IMR-90 (cell line): Measurements from ENCODE around the gene ADGRV1. TPM values are rescaled to one million over a fixed set of nuclear protein-coding genes. Genes with fewer than 3 reads are reported as not detected.
A peak's percentile ranks its signal among the peaks of the same experiment; 100 is the strongest.

Source experiments
- ATAC-seq: fragments of 200-7000 bp; cut with Tn5 transposase; 2 replicates; pipeline ENCODE4 v1.9.1; 2020; ENCODE audit warnings: low read depth, mild to moderate bottlenecking, moderate library complexity
- BruUV-seq: library from RNA; stranded (reverse); fragments of 400-500 nt; replicated peaks from 2 replicates; lab custom pipeline; 2021; lab: Mats Ljungman, UMichigan
- CTCF ChIA-PET: fragments of 300-600 bp; formaldehyde crosslinking; extraction: SDS; loops from one replicate; lab custom pipeline; 2021; ENCODE audit warnings: antibody characterized with exemption; lab: Yijun Ruan, JAX
- POLR2A ChIA-PET: fragments of 300-600 bp; sonication (Branson Sonifier 250); formaldehyde crosslinking; loops from one replicate; lab custom pipeline; 2022; ENCODE audit warnings: antibody characterized with exemption; ENCODE audit not compliant: unreplicated experiment; lab: Charles Lee
- DNase-seq: peaks from one replicate; pipeline ENCODE4 v3.0.0; 2013
- H2AFZ ChIP-seq: replicated peaks from 2 replicates; pipeline ENCODE3; 2013; ENCODE audit warnings: low read length, mild to moderate bottlenecking; ENCODE audit not compliant: poor library complexity
- H2AK5ac ChIP-seq: 2 replicates; pipeline ENCODE4 v1.6.1; 2013; ENCODE audit warnings: low read depth, low read length, inconsistent platforms
- H2AK9ac ChIP-seq: replicated peaks from 2 replicates; pipeline ENCODE3; 2013; ENCODE audit warnings: mild to moderate bottlenecking, low read depth, low read length, moderate library complexity; ENCODE audit not compliant: poor library complexity
- H2BK120ac ChIP-seq: 2 replicates; pipeline ENCODE4 v1.6.1; 2013; ENCODE audit warnings: low read depth, low read length, inconsistent platforms
- H2BK15ac ChIP-seq: 3 replicates; pipeline ENCODE4 v1.6.1; 2013; ENCODE audit warnings: low read depth, low read length, inconsistent platforms
- H2BK20ac ChIP-seq: 2 replicates; pipeline ENCODE4 v1.6.1; 2013; ENCODE audit warnings: low read depth, mild to moderate bottlenecking, inconsistent platforms, low read length, moderate library complexity
- H2BK5ac ChIP-seq: 2 replicates; pipeline ENCODE4 v1.6.1; 2013; ENCODE audit warnings: mild to moderate bottlenecking, low read depth, low read length, inconsistent platforms; ENCODE audit not compliant: poor library complexity, severe bottlenecking
- H3K14ac ChIP-seq: replicated peaks from 2 replicates; pipeline ENCODE4 v1.6.1; 2013; ENCODE audit warnings: low read depth, low read length, inconsistent platforms
- H3K18ac ChIP-seq: 2 replicates; pipeline ENCODE4 v1.6.1; 2013; ENCODE audit warnings: low read depth, low read length, control low read depth
- H3K23ac ChIP-seq: 2 replicates; pipeline ENCODE4 v1.6.1; 2013; ENCODE audit warnings: low read depth, low read length, inconsistent platforms
- H3K27ac ChIP-seq: 2 replicates; pipeline ENCODE4 v1.5.1; 2013; ENCODE audit warnings: mild to moderate bottlenecking, control low read depth, low read length; ENCODE audit not compliant: insufficient read depth
- H3K27me3 ChIP-seq: 2 replicates; pipeline ENCODE4 v1.6.1; 2013; ENCODE audit warnings: low read length; ENCODE audit not compliant: control insufficient read depth, insufficient read depth
- H3K36me3 ChIP-seq: 2 replicates; pipeline ENCODE4 v1.6.1; 2013; ENCODE audit warnings: low read length, mixed read lengths; ENCODE audit not compliant: control insufficient read depth, insufficient read depth
- H3K4ac ChIP-seq: 2 replicates; pipeline ENCODE4 v1.6.1; 2013; ENCODE audit warnings: low read depth, low read length, inconsistent platforms
- H3K4me1 ChIP-seq: 2 replicates; pipeline ENCODE4 v1.6.1; 2013; ENCODE audit warnings: low read length, mixed read lengths; ENCODE audit not compliant: control insufficient read depth, insufficient read depth
- H3K4me2 ChIP-seq: 2 replicates; pipeline ENCODE4 v1.6.1; 2013; ENCODE audit warnings: low read depth, mild to moderate bottlenecking, control low read depth, low read length, moderate library complexity
- H3K4me3 ChIP-seq: 2 replicates; pipeline ENCODE4 v1.5.1; 2013; ENCODE audit warnings: low read depth, mild to moderate bottlenecking, control low read depth, low read length, moderate library complexity; ENCODE audit not compliant: insufficient read depth
- H3K56ac ChIP-seq: 2 replicates; pipeline ENCODE4 v1.6.1; 2013; ENCODE audit warnings: low read length, inconsistent platforms; ENCODE audit not compliant: insufficient read depth; ENCODE audit errors: extremely low read depth
- H3K79me1 ChIP-seq, 2 experiments: 2 replicates each; pipeline ENCODE4 v1.6.1; 2013; ENCODE audit warnings: low read length in 2 of 2, inconsistent platforms in 1 of 2, low read depth in 1 of 2
- H3K9ac ChIP-seq: 2 replicates; pipeline ENCODE4 v1.6.1; 2013; ENCODE audit warnings: low read depth, low read length, control low read depth
- H3K9me1 ChIP-seq: 2 replicates; pipeline ENCODE4 v1.6.1; 2013; ENCODE audit warnings: low read length, inconsistent platforms; ENCODE audit not compliant: insufficient read depth
- H3K9me3 ChIP-seq: 2 replicates; pipeline ENCODE4 v1.6.1; 2013; ENCODE audit warnings: low read length; ENCODE audit not compliant: control insufficient read depth, insufficient read depth
- H4K20me1 ChIP-seq: 2 replicates; pipeline ENCODE4 v1.6.1; 2013; ENCODE audit warnings: low read length, inconsistent platforms; ENCODE audit not compliant: insufficient read depth
- H4K5ac ChIP-seq: 2 replicates; pipeline ENCODE4 v1.6.1; 2013; ENCODE audit warnings: mild to moderate bottlenecking, low read depth, low read length, control low read depth
- H4K8ac ChIP-seq, 2 experiments: 2 replicates each; pipeline ENCODE4 v1.6.1; 2013; ENCODE audit warnings: low read depth in 2 of 2, low read length in 2 of 2, control low read depth in 1 of 2, inconsistent platforms in 1 of 2
- H4K91ac ChIP-seq: 2 replicates; pipeline ENCODE4 v1.6.1; 2013; ENCODE audit warnings: low read depth, low read length, inconsistent platforms; ENCODE audit not compliant: insufficient read depth
- BHLHE40 ChIP-seq: fragments of 150-350 bp; IDR thresholded peaks from 2 replicates; pipeline ENCODE4 v1.6.1; 2016; ENCODE audit warnings: mild to moderate bottlenecking, low read depth, low read length
- CEBPB ChIP-seq: IDR thresholded peaks from 2 replicates; pipeline ENCODE4 v1.6.1; 2012; ENCODE audit warnings: low read depth, low read length, improper control_type of control experiment
- CHD1 ChIP-seq: IDR thresholded peaks from 2 replicates; pipeline ENCODE4 v1.6.1; 2012; ENCODE audit warnings: low read depth, low read length, improper control_type of control experiment
- MAFK ChIP-seq: IDR thresholded peaks from 2 replicates; pipeline ENCODE4 v1.6.1; 2012; ENCODE audit warnings: low read depth, low read length, improper control_type of control experiment
- NFE2L2 ChIP-seq: fragments of 150-350 bp; IDR thresholded peaks from 2 replicates; pipeline ENCODE4 v1.6.1; 2016; ENCODE audit warnings: low read depth, mild to moderate bottlenecking, low read length
- RFX5 ChIP-seq: IDR thresholded peaks from 2 replicates; pipeline ENCODE4 v1.8.0; 2012; ENCODE audit warnings: low read depth, mild to moderate bottlenecking, low read length, moderate library complexity
- WGBS, 2 experiments: methylation state at CpG; one replicate each; pipeline versions ENCODE4 v1.1.5 to v1.1.7; 2013; ENCODE audit warnings: missing lambda C conversion rate in 2 of 2; ENCODE audit not compliant: insufficient read length in 1 of 2; ENCODE audit errors: extremely low coverage in 2 of 2; 5-methylcytosine and 5-hydroxymethylcytosine counted together
- dilution Hi-C: fragments of 300-500 bp; cut with HindIII; formaldehyde crosslinking; loops from one replicate; pipeline ENCODE4 v1.14.3; 2018; ENCODE audit warnings: low sequenced_read_pairs; ENCODE audit not compliant: unreplicated experiment
- in situ Hi-C: fragments of 300-500 bp; cut with MboI; formaldehyde crosslinking; loops from 3 replicates; pipeline ENCODE4 v1.14.3; 2019; ENCODE audit warnings: low sequenced_read_pairs, inconsistent platforms, mixed read lengths
- intact Hi-C: fragments of 100-400 bp; cut with micrococcal nuclease; formaldehyde crosslinking; loops from 2 replicates; pipeline ENCODE4 v1.10.0; 2022
- polyA plus RNA-seq, 3 experiments: library from polyadenylated mRNA; depleted of rRNA; stranded (reverse); fragments of >200 nt; gene quantifications; 2 replicates each; pipeline ENCODE4 v1.2.3, GENCODE V29; 2012; ENCODE audit warnings: low replicate concordance in 1 of 3
- total RNA-seq: library from RNA; depleted of rRNA; stranded (reverse); fragments of >200 nt; gene quantifications from 2 replicates; pipeline ENCODE4 v1.2.3, GENCODE V29; 2012

ADGRV1 gene
- total and polyA plus RNA-seq, 2 of the 4 experiments (the other 2 are of a cell fraction), result under 0.01 TPM; not detected in 1

DNA sequence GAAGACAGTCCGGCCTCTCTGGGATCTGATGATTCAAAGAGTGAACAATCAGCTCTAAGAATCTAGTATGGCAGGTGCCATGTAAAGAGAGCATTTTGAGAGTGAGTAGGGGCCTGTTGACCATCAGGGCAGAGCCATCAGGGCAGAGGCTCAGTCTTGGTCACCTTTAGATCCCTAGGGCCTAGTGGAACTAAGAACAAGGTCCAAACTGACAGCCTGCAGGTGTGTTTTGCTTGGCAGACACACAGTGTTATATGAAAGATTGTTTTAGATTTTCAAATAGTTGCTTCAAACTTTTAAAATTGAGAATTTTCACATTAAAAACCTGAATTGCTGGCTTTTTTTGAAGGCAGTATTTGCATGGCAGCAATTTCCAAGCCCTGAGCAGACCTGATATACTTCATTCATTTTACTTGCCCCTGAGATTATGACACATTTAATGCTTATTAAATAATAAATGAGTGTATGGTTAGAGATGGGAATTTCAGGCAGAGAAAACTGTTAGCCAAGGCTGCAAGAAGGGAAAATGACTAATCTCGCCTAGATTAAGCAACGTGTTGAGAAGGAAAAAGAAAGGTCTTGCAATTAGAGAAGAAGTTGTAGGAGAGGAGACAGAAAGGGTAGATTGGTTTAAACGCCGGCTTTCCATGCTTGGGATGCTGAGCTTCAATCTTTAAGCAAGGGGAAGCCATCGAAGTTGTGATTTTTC, 544.9 kb downstream of the ADGRV1 start:
- H4K8ac ChIP-seq, result no peak overlapping the region
- BruUV-seq, result no TSS peak
- TF ChIP-seq CEBPB, result peak; percentile 65
- TF ChIP-seq MAFK, result no peak
- no peak for TF ChIP-seq RFX5
- no peak for TF ChIP-seq NFE2L2
- TF ChIP-seq BHLHE40, result no peak
- TF ChIP-seq CHD1, result no peak
- no peaks in the 10 kb centered on the region for H4K20me1 ChIP-seq
- no peak overlapping the region for H2BK5ac ChIP-seq
- H3K27ac ChIP-seq, result no peak overlapping the region
- peak overlapping the region; percentile 51 for H3K4ac ChIP-seq
- H3K9ac ChIP-seq, result no peak overlapping the region
- H3K56ac ChIP-seq, result no peak overlapping the region
- no peaks in the 10 kb centered on the region for H3K4me1 ChIP-seq
- H2BK20ac ChIP-seq, result no peak overlapping the region
- ATAC-seq (no peak), DNase-seq (peak; percentile 26)
- no peaks in the 10 kb centered on the region for H3K9me1 ChIP-seq
- H3K79me1 ChIP-seq, result no peaks in the 10 kb centered on the region
- no peak overlapping the region for H3K4me3 ChIP-seq
- 91% methylated on average over 5 of the region's 6 CpGs; no CpG with 5 or more reads in 1 of the 2 experiments for WGBS, 2 experiments
- no peak overlapping the region for H4K91ac ChIP-seq
- ChIA-PET CTCF (interaction anchor here (0.6 to 3.8 kb wide), 3 partner anchors 57 to 281 kb away, joined by 3 to 20 read pairs (median 5); partner anchors contain the start of gene ARRDC3), POLR2A (interaction anchor here (1.5 kb wide), 1 partner anchor 280 kb away, joined by 5 read pairs; the partner anchor contains the start of gene ARRDC3)
- H3K4me2 ChIP-seq, result no peak overlapping the region
- H3K36me3 ChIP-seq, result no peaks in the 10 kb centered on the region
- no peaks in the 10 kb centered on the region for H3K27me3 ChIP-seq
- peak overlapping the region; percentile 27; the same call in 1 of the 2 replicates for H2BK120ac ChIP-seq
- peak overlapping the region; percentile 43; the same call in 1 of the 2 replicates for H3K18ac ChIP-seq
- H4K5ac ChIP-seq, result no peak overlapping the region
- no peak overlapping the region for H3K14ac ChIP-seq
- in situ Hi-C loops (loop anchor here (10.0 kb wide), 1 partner anchor 169 kb away; no protein-coding TSS in a partner anchor), dilution Hi-C loops (no loop called here), intact Hi-C loops (loop anchor here (2.0 to 5.0 kb wide), 2 partner anchors 177 to 236 kb away; no protein-coding TSS in a partner anchor)
- H2BK15ac ChIP-seq, result no peak overlapping the region
- no peak overlapping the region for H2AK5ac ChIP-seq
- no peak overlapping the region for H3K23ac ChIP-seq
- no peak overlapping the region for H2AFZ ChIP-seq
- H3K9me3 ChIP-seq, result no peaks in the 10 kb centered on the region
- H2AK9ac ChIP-seq, result no peak overlapping the region
